GM21529 (cell line): ENCODE results near the gene TRPV5.

Experiments
- ATAC-seq: cut with Tn5 transposase; IDR thresholded peaks from one replicate; pipeline ENCODE4 v1.9.1; 2021; ENCODE audit not compliant: unreplicated experiment

Gene TRPV5

GRCh38 chr7:142872106-142872675 lies 61.4 kb downstream of the TRPV5 start:
- ATAC-seq = no peak

- ATAC-seq = no peak
These were observed 62.1 kb downstream of the TRPV5 start for GRCh38 chr7:142871260-142872105.

- no peak for ATAC-seq
These were observed 62.8 kb downstream of the TRPV5 start for GRCh38 chr7:142870566-142871259.

- ATAC-seq = no peak
These were observed 63.4 kb downstream of the TRPV5 start for GRCh38 chr7:142870147-142870559.

GRCh38 chr7:142869434-142869833 lies 64.1 kb downstream of the TRPV5 start:
- no peak for ATAC-seq

- ATAC-seq = no peak
These were observed 64.5 kb downstream of the TRPV5 start for GRCh38 chr7:142868986-142869415.

GRCh38 chr7:142868188-142868985 lies 65.2 kb downstream of the TRPV5 start:
- ATAC-seq = no peak

GRCh38 chr7:142867398-142868187 lies 66.0 kb downstream of the TRPV5 start:
- ATAC-seq = no peak

- no peak for ATAC-seq
These were observed 66.5 kb downstream of the TRPV5 start for GRCh38 chr7:142867097-142867378.

- no peak for ATAC-seq
These were observed 67.0 kb downstream of the TRPV5 start for GRCh38 chr7:142866361-142867096.

GRCh38 chr7:142865766-142866165 lies 67.8 kb downstream of the TRPV5 start:
- ATAC-seq = no peak

GRCh38 chr7:142864980-142865747 lies 68.4 kb downstream of the TRPV5 start:
- ATAC-seq = no peak

GRCh38 chr7:142863891-142864685 lies 69.5 kb downstream of the TRPV5 start:
- ATAC-seq = no peak

GRCh38 chr7:142862786-142863400 lies 70.7 kb downstream of the TRPV5 start:
- no peak for ATAC-seq

GRCh38 chr7:142862351-142862750 lies 71.2 kb downstream of the TRPV5 start:
- ATAC-seq = no peak

- no peak for ATAC-seq
These were observed 72.6 kb downstream of the TRPV5 start for GRCh38 chr7:142860968-142861367.

GRCh38 chr7:142859829-142860228 lies 73.7 kb downstream of the TRPV5 start:
- ATAC-seq = no peak

GRCh38 chr7:142859411-142859810 lies 74.1 kb downstream of the TRPV5 start:
- ATAC-seq = no peak
